ENCODE measurements around the gene CCDC82.

Gene CCDC82

DNA sequence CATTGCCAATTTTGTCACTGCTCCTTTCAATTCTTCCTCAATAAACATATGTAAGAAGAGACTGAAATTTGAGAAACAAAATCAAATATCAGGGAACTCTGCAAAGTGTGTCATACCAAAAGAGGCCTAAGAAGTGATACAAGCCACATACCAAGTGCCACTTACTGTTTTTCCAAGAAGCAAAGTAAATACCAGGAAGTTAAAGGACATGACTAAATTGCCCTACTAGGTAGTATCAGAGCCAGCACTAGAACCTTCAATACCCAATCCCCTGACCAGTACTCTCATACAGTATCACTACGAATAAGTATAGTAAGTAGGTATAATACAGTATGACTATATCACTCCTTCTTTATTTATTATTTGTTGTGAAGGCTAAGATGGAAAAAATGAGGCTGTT is 60.3 kb downstream of the CCDC82 start:
- no peak for DNase-seq (ENCODE audit: low read depth)

DNA sequence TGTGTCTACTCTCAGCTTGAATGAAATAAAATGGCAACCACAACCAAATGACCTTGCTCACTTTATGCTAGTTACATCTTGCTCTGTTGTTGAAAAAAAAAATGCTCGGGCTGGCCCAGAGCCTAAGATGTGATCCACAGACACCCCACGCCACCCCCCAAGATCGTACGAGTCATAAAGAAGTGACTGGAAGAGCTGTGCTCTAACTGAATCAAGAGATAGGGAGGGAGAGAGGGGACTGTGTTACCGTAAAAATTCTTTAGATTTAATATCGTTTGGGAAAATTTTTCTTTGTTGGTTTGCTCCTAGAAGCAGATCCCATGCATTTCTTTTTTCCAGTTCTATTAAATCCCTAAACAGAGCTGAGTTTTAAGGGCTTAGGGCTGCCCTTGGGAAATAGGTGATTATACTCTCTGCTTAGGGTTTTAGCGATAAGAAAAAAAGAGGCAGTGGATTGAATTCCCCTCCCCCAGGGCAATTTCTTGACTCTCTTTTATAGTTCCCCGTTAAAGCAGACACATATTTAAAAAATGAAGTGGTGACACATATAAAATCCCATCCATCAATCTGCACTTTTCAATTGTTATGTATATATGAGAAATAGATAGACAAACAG is 61.2 kb downstream of the CCDC82 start:
- DNase-seq (ENCODE audit: low read depth): no peak

- no peak for DNase-seq (ENCODE audit: low read depth)
These were observed 62.8 kb downstream of the CCDC82 start for GRCh38 chr11:96326959-96327358.

GRCh38 chr11:96324912-96325311 is 64.8 kb downstream of the CCDC82 start:
- no peak for DNase-seq (ENCODE audit: low read depth)

GRCh38 chr11:96323642-96323985 is 66.1 kb downstream of the CCDC82 start:
- no peak for DNase-seq (ENCODE audit: low read depth)

DNA sequence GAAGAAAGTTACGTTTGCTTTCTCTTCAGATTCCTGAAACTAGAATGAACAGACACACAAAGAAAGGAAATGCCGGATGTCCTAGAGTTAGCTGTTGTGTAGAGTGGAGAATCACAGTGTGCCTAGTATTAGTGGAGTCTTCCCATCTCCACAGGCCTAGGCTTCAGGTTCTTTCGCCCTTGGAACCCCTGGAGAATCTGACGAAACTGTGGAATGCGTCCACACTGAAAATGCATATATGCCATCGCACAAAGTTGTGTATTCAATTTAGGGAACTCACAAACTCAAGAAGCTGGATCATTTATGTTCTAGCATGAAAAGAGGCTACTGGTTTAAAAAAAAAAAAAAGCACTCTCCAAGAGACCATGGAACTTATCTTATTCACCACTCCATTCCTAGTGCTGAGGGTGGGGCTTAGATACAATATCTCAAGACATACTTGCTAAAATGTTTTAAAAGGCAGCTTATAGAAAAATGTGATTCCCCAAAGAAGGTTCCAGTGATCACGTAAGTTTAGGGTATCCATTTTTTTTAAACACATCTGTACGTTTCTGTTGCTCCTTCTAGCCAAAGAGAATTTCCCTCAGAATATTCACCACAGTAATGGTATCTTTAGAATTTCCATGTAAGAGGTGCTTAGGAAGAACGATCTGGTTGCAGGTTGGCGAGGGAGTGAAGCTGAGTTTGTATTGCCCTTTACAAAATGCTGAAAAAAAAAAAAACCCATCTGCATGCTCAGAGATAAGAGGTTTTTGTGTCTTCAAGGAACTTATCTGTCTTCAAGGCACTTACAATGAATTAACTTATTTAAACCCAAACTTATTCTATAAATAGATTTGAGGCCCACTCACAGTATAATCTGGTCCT is 66.7 kb downstream of the CCDC82 start:
- no peak for DNase-seq (ENCODE audit: low read depth)

- DNase-seq (ENCODE audit: low read depth): no peak
These were observed 68.6 kb downstream of the CCDC82 start for GRCh38 chr11:96321091-96321490.

GRCh38 chr11:96319898-96320656 is 69.6 kb downstream of the CCDC82 start:
- DNase-seq (ENCODE audit: low read depth): no peak

- no peak for DNase-seq (ENCODE audit: low read depth)
These were observed 70.9 kb downstream of the CCDC82 start for GRCh38 chr11:96318850-96319249.

GRCh38 chr11:96318399-96318798 is 71.3 kb downstream of the CCDC82 start:
- DNase-seq (ENCODE audit: low read depth): no peak

DNA sequence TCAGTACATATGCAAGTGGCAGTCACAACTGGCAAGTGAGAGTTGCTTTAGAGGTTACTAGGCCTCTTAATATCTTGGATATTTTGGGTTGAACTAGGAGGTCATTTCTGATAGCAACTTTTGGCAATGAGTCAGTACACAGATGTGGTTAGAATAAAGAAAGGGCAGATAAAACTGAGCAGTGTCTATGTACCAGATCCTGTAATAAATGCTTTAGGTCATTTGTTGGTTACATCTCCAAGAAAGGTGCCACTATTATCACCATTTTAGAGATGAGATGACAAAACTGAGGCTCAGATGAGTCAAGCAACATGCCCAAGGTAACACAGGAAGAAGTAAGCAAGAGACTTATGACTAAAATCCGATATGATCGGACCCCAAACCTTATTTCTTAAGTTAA is 71.7 kb downstream of the CCDC82 start:
- no peak for DNase-seq (ENCODE audit: low read depth)

GRCh38 chr11:96317571-96317970 is 72.1 kb downstream of the CCDC82 start:
- no peak for DNase-seq (ENCODE audit: low read depth)

- DNase-seq (ENCODE audit: low read depth): no peak
These were observed 72.8 kb downstream of the CCDC82 start for GRCh38 chr11:96316869-96317268.

- DNase-seq (ENCODE audit: low read depth): no peak
These were observed 74.2 kb downstream of the CCDC82 start for GRCh38 chr11:96315476-96315875.

GRCh38 chr11:96314326-96315020 is 75.2 kb downstream of the CCDC82 start:
- DNase-seq (ENCODE audit: low read depth): no peak

DNA sequence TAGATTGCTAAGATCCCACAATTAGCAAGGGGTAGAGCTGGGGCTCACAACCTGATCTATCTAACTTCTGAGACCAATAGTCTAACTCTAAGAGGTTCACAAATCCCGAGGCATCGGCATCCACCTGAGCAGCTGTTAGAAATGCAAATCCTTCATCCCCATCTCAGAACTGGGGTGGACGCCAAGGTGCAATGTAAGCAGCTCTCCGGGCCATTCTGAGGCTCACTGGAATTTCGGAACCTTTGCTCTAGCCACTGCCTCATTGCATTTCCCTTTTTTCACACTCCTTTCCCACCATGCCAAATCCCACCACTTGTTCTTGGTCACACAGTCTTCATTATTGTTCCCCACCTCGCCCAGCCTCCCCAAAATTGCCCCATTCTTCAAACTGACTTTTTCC is 76.5 kb downstream of the CCDC82 start:
- no peak for DNase-seq (ENCODE audit: low read depth)

GRCh38 chr11:96311120-96311568 is 78.6 kb downstream of the CCDC82 start:
- no peak for DNase-seq (ENCODE audit: low read depth)

DNA sequence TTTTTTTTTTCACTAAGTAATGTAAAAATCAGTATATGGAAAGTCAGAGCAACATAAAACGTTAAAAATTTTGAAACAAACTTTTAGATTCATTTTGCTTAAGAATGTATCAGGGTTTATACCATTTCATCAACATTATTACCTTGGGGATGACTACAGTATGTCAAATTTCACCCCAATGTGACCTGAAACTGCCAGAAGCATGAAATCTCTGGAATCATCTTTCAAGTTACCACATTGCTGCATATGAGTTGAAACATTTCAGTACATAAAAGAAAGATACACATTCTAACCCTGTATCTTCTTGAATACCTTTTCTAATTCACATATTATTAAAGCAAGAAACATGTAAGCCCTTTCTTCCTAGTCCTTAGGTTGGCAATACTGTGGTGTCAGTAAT is 79.5 kb downstream of the CCDC82 start:
- no peak for DNase-seq (ENCODE audit: low read depth)

DNA sequence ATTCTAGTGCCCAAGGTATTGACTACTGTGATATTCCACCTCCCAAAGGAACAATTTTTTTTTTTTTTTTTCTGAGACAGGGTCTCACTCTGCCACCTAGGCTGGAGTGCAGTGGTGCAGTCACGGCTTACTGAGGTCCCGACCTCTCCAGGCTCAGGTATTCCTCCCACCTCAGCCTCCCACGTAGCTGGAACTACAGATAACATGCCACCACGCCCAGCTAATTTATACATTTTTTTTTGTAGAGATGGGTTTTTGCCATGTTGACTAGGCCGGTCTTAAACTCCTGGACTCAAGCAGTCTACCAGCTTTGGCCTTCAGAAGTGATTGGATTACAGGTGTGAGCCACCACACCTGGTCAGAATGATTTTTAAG is 80.1 kb downstream of the CCDC82 start:
- DNase-seq (ENCODE audit: low read depth): no peak

- DNase-seq (ENCODE audit: low read depth): no peak
These were observed 80.6 kb downstream of the CCDC82 start for GRCh38 chr11:96309016-96309642.

DNA sequence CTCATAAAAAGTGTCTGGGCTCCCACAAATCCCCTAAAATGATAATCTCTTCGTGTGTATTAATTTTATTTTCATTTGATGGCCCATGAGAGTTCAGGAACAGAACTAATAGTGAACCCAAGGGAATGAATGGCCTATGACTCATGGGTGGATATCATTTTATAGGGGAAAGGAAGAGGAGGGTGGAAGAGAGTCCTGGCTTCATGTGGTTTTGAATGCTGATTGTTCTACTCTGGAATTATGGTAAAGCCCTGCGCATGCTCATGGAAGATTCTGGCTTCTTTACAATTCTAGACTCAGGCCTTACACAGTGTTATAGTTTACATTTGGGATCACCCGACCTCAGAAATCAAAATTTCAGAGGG is 82.0 kb downstream of the CCDC82 start:
- DNase-seq (ENCODE audit: low read depth): no peak

All from stimulated activated CD8-positive, alpha-beta memory T cell treated with anti-CD3 and anti-CD28 coated beads, Interleukin-4, amount 100 ng/mL, for 24 hours (primary cell).